K562 (cell line): ENCODE measurements around the gene KLF2. TPM values are rescaled to one million over a fixed set of nuclear protein-coding genes. Genes with fewer than 3 reads are reported as not detected.

Source experiments
- MEIS2 ChIP-seq: fragments of 450-650 bp; IDR thresholded peaks from 2 replicates; pipeline ENCODE4 v1.6.1; 2014; ENCODE audit warnings: mild to moderate bottlenecking; ENCODE audit not compliant: partially characterized antibody
- NFE2 ChIP-seq: IDR thresholded peaks from 2 replicates; pipeline ENCODE4 v1.6.1; 2014; ENCODE audit warnings: antibody characterized with exemption, low read depth
- ZNF232 ChIP-seq: sonication (generic); formaldehyde crosslinking; IDR thresholded peaks from 2 replicates; pipeline ENCODE4 v1.8.0; 2022; ENCODE audit warnings: mild to moderate bottlenecking, missing genetic modification reagents
- ZNF253 ChIP-seq: fragments of 250-450 bp; sonication (Bioruptor Pico); conservative IDR thresholded peaks from 2 replicates; pipeline ENCODE4 v1.6.1; 2021; ENCODE audit warnings: mild to moderate bottlenecking
- polyA plus RNA-seq, 8 experiments: library from polyadenylated mRNA; depleted of rRNA in 4 of 8; stranded (reverse) in 5 of 8; unstranded in 3 of 8; fragments of >200 nt; fragmentation: Nextera tagmentation in 2 of 8; fragmentation: Illumina TruSeq in 1 of 8; extraction: Ambion mirVana in 2 of 8; extraction: Trizol in 1 of 8; gene quantifications; 2 replicates each; pipeline versions ENCODE4 v1.2.1 to v1.2.3, GENCODE V29; 2011 to 2014; ENCODE audit warnings: inconsistent platforms in 1 of 8, missing spikeins in 1 of 8
- total RNA-seq, 7 experiments: library from RNA; depleted of rRNA in 6 of 7; stranded (reverse); fragments of >200 nt in 6 of 7; fragmentation: Illumina TruSeq in 2 of 7; extraction: Trizol in 2 of 7; gene quantifications; 2 replicates each; pipeline versions ENCODE4 v1.2.1 to v1.2.3, GENCODE V29; 2011 to 2021; ENCODE audit warnings: low replicate concordance in 1 of 7
- TF ChIP-seq, protein P1 (sequence below), 2 experiments: fragments of 450-650 bp; IDR thresholded peaks; 2 replicates each; pipeline ENCODE4 v1.6.1; 2016; ENCODE audit warnings: mild to moderate bottlenecking in 2 of 2, borderline replicate concordance in 1 of 2, low read depth in 1 of 2, moderate library complexity in 1 of 2
- TF ChIP-seq, protein P2 (sequence below), 2 experiments: IDR thresholded peaks in 1 of 2; conservative IDR thresholded peaks in 1 of 2; 2 replicates each; pipeline ENCODE4 v1.6.1; 2016; ENCODE audit warnings: low read depth in 2 of 2, mild to moderate bottlenecking in 1 of 2, missing compliant biosample characterization in 1 of 2, missing genetic modification characterization in 1 of 2, moderate library complexity in 1 of 2

Gene KLF2
- total and polyA plus RNA-seq, 9 of the 15 experiments (the other 6 are each of a cell fraction or from before 2014, with no cell fraction given), result 0.07 to 0.71 TPM; not detected in 7

DNA sequence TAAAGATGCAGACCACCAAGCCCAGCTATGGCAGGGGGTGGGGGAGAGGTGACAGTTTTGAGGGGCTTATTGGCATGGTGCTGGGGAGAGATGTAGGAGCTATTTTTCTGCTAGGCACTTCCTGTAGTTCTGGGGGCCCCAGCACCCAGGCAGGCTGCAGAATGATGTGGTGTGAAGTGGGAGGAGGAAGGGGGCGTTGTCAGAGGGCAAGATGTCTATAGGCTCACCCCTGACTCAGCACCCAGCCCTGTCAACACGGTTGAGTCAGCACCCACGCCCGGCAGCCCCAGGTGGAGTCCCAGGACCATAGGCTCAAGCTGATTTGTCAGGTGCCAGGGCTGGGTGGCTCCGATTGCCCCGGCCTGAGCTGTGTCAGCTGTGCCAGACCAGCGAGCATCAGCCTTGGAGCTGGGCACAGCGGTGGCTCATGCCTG lies 5.8 kb downstream of the KLF2 start (continued):
- TF ChIP-seq MEIS2 (peak; percentile 70), NFE2 (peak; percentile 83), ZNF232 (CRISPR knock-in tag) (no peak), ZNF253 (CRISPR knock-in tag) (no peak)
- TF ChIP-seq, protein P1, sequence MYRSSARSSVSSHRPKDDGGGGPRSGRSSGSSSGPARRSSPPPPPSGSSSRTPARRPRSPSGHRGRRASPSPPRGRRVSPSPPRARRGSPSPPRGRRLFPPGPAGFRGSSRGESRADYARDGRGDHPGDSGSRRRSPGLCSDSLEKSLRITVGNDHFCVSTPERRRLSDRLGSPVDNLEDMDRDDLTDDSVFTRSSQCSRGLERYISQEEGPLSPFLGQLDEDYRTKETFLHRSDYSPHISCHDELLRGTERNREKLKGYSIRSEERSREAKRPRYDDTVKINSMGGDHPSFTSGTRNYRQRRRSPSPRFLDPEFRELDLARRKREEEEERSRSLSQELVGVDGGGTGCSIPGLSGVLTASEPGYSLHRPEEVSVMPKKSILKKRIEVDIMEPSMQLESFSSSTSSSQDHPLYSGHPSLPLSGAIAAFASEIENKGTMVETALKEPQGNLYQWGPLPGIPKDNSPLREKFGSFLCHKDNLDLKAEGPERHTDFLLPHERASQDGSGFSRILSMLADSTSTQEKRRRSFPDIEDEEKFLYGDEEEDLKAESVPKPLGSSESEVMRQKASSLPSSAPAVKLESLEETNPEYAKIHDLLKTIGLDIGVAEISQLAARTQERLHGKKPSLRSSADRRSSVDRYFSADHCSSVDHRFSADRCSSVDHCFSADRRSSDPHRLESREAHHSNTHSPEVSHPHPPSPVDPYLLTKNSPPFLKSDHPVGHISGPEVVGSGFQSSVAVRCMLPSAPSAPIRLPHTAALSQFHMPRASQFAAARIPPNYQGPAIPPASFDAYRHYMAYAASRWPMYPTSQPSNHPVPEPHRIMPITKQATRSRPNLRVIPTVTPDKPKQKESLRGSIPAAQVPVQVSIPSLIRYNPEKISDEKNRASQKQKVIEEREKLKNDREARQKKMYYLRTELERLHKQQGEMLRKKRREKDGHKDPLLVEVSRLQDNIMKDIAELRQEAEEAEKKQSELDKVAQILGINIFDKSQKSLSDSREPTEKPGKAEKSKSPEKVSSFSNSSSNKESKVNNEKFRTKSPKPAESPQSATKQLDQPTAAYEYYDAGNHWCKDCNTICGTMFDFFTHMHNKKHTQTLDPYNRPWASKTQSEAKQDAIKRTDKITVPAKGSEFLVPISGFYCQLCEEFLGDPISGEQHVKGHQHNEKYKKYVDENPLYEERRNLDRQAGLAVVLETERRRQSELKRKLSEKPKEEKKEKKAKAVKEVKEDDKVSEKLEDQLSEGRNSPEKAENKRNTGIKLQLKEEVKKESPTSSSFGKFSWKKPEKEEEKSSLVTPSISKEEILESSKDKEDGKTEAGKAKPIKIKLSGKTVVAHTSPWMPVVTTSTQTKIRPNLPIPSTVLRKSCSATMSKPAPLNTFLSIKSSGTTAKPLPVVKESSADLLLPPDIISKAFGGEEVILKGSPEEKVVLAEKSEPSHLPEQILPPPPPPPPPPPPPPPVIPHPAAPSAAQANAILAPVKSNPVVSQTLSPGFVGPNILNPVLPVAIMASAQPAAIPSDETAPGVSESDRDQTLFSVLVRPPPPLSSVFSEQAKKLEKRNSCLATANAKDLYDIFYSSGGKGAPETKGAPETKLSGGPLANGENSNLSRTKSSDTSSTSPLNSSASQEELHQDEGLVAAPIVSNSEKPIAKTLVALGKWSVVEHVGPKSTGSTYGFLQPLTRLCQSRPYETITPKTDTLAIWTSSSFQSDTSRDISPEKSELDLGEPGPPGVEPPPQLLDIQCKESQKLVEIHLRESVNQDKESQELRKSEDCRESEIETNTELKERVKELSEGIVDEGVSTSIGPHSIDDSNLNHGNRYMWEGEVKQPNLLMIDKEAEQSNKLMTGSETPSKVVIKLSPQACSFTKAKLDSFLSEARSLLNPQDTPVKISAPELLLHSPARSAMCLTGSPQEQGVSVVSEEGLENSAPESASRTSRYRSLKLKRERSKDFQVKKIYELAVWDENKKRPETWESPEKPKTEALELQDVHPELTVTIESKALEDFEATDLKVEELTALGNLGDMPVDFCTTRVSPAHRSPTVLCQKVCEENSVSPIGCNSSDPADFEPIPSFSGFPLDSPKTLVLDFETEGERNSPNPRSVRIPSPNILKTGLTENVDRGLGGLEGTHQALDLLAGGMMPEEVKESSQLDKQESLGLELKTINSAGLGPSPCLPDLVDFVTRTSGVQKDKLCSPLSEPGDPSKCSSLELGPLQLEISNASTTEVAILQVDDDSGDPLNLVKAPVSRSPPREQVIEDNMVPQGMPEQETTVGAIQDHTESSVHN (IDR thresholded peaks at IDR 0.05; ENCODE audit: borderline replicate concordance in 1 of 2, low read depth in 1 of 2), result peak in 1 of 2 experiments; percentile 34; a peak in 1 of 4 replicates
- TF ChIP-seq, protein P2, sequence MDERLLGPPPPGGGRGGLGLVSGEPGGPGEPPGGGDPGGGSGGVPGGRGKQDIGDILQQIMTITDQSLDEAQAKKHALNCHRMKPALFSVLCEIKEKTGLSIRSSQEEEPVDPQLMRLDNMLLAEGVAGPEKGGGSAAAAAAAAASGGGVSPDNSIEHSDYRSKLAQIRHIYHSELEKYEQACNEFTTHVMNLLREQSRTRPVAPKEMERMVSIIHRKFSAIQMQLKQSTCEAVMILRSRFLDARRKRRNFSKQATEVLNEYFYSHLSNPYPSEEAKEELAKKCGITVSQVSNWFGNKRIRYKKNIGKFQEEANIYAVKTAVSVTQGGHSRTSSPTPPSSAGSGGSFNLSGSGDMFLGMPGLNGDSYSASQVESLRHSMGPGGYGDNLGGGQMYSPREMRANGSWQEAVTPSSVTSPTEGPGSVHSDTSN (CRISPR knock-in tag; IDR thresholded peaks at IDR 0.05; ENCODE audit: low read depth), result no peak
- TF ChIP-seq, protein P2 (tag; conservative IDR thresholded peaks at IDR 0.05; ENCODE audit: low read depth), result 0 out of 2 replicates have a peak, but pooled peaks have one; percentile 27
